ENCODE data around the gene PLOD2. TPM values are rescaled to one million over a fixed set of nuclear protein-coding genes. Genes with fewer than 3 reads are reported as not detected.
"Not testable (repeated sequence)": the region's sequence is repeated elsewhere in the genome, so short reads cannot be mapped to it uniquely, and the experiment has no call there.

The PLOD2 gene
- total RNA-seq, 1 donor from 2014 or later, result 45.6 TPM

DNA sequence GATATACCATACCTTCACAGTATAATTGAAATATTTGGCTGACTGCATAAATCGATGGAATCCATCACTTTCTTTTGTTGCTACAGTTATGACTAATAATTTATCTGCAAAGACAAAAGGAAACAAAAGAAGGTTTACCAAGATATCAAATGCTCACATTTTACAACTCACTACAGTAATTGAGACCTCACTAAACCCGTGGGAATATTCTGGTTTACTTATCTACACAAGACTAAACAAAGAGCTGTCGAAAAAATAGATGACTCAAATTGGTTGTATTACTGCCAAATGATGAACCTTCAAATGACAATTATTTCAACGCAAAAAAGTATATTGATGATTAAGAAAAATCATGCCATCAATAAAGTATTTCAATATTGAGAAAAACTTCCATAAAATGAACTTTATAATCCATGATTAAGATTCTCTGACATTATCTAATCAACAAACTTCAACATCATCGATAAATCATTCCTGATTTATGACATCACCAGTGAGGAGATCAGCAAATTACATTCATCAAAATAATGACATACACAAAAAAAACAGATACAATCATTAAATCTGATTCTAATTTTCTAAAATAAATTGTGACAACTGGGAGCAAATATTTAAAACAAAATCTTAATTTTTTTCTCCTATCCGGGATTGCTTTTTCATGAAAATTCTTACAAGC lies 36.7 kb downstream of the PLOD2 start:
- TF ChIP-seq, protein P1, sequence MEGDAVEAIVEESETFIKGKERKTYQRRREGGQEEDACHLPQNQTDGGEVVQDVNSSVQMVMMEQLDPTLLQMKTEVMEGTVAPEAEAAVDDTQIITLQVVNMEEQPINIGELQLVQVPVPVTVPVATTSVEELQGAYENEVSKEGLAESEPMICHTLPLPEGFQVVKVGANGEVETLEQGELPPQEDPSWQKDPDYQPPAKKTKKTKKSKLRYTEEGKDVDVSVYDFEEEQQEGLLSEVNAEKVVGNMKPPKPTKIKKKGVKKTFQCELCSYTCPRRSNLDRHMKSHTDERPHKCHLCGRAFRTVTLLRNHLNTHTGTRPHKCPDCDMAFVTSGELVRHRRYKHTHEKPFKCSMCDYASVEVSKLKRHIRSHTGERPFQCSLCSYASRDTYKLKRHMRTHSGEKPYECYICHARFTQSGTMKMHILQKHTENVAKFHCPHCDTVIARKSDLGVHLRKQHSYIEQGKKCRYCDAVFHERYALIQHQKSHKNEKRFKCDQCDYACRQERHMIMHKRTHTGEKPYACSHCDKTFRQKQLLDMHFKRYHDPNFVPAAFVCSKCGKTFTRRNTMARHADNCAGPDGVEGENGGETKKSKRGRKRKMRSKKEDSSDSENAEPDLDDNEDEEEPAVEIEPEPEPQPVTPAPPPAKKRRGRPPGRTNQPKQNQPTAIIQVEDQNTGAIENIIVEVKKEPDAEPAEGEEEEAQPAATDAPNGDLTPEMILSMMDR (IDR thresholded peaks at IDR 0.05; ENCODE audit: partially characterized antibody, unreplicated experiment), result no peak
- peaks cover 1% of the 10 kb centered on the region for H3K27me3 Mint-ChIP-seq (ENCODE audit: unreplicated experiment)
- DNase-seq, result no peak

DNA sequence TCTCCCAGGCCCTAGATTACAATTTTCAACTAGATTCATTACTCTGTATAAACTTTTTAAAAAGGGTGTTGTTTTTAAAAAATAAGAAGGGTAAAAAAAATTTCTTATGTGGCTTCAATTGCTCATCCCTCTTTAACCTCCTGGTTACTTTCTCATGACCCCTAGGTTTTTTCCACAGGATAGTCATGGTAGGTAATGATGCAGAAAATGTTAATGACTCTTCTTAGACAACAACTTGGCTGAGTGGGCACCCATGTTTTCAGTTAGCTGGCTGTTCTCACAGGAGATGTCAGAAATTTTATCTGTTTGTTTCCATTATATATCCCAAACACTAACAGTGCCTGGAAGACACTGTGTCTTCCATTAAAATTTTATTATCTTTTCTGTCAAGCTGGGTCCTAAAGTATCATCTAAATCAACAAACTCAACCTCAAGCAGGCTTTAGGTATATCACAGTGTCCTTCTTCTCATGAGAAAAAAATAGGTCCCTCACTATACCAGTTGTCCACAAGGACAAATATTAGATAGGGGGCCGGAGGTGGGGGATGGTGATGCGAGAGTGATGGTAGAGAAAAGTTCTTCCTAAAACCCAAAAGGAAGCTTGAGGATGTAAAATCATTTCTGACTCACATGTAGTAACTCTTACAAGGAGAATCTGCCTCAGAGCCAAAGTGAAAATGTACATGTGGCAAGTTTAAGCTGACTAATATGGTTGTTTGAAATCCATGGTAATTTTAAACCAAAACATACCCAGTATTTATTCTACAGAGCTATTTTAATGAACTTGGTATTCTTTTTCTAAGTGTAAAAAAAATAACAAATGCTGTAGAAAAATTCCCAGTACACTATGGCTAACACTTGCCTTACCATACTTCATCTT lies 43.3 kb downstream of the PLOD2 start:
- Mint-ChIP-seq H3K36me3 (ENCODE audit: unreplicated experiment) (peaks cover 28% of the 10 kb centered on the region), H3K27ac (ENCODE audit: unreplicated experiment) (no peak overlapping the region), H3K4me1 (ENCODE audit: low read depth, unreplicated experiment) (peaks cover 8% of the 10 kb centered on the region), H3K27me3 (ENCODE audit: unreplicated experiment) (no peaks in the 10 kb centered on the region), H3K4me3 (ENCODE audit: unreplicated experiment) (no peak overlapping the region), H3K9me3 (ENCODE audit: unreplicated experiment) (peaks cover 5% of the 10 kb centered on the region)
- TF ChIP-seq, protein P1 (IDR thresholded peaks at IDR 0.05; ENCODE audit: partially characterized antibody, unreplicated experiment), result no peak
- no peak for DNase-seq

More for the DNA sequence above, 36.7 kb downstream of the PLOD2 start:
- H3K9me3 Mint-ChIP-seq (ENCODE audit: unreplicated experiment), result no peaks in the 10 kb centered on the region
- peak overlapping the region; percentile 36 for H3K27ac Mint-ChIP-seq (ENCODE audit: unreplicated experiment)
- H3K36me3 Mint-ChIP-seq (ENCODE audit: unreplicated experiment), result peaks cover 5% of the 10 kb centered on the region
- peaks cover 31% of the 10 kb centered on the region for H3K4me1 Mint-ChIP-seq (ENCODE audit: low read depth, unreplicated experiment)
- H3K4me3 Mint-ChIP-seq (ENCODE audit: unreplicated experiment), result peak overlapping the region; percentile 4

DNA sequence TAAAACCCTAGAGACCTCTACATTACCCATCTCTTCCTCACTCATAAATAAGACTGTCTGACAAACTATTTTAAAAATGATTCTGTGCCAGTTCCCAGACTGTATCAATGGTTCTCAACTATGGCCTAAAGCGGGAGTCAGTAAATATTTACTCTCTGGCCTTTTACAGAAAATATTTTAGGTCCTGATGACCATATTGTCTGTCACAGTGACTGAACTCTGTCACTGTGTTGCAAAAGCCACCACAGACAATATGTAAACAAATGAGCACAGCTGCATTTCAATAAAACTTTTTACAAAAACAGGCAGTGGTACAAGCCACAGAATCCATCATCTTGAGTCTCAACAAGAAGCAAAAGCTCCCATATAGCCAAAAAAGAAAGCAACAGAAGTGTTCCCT lies 45.4 kb downstream of the PLOD2 start:
- no peak overlapping the region for H3K27ac Mint-ChIP-seq (ENCODE audit: unreplicated experiment)
- peaks cover 23% of the 10 kb centered on the region for H3K36me3 Mint-ChIP-seq (ENCODE audit: unreplicated experiment)
- H3K9me3 Mint-ChIP-seq (ENCODE audit: unreplicated experiment), result peaks cover 8% of the 10 kb centered on the region
- H3K27me3 Mint-ChIP-seq (ENCODE audit: unreplicated experiment), result no peaks in the 10 kb centered on the region
- H3K4me1 Mint-ChIP-seq (ENCODE audit: low read depth, unreplicated experiment), result peaks cover 1% of the 10 kb centered on the region
- TF ChIP-seq, protein P1 (IDR thresholded peaks at IDR 0.05; ENCODE audit: partially characterized antibody, unreplicated experiment), result no peak
- no peak overlapping the region for H3K4me3 Mint-ChIP-seq (ENCODE audit: unreplicated experiment)
- DNase-seq, result no peak

DNA sequence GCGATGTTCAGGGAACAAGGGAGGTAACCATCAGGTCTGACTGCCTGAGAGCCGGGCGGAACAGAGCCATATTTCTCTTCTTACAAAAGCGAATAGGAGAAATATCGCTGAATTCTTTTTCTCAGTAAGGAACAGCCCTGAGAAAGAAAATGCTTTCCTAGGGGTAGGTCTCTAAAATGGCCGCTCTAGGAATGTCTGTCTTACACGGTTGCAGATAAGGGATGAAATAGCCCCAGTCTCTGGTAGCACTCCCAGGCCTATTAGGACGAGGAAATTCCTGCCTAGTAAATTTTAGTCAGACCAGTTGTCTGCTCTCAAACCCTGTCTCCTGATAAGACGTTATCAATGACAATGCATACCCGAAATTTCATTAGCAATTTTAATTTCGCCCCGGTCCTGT lies 47.2 kb downstream of the PLOD2 start:
- not testable (repeated sequence) for H3K4me3 Mint-ChIP-seq (ENCODE audit: unreplicated experiment); H3K9me3 Mint-ChIP-seq (ENCODE audit: unreplicated experiment)

DNA sequence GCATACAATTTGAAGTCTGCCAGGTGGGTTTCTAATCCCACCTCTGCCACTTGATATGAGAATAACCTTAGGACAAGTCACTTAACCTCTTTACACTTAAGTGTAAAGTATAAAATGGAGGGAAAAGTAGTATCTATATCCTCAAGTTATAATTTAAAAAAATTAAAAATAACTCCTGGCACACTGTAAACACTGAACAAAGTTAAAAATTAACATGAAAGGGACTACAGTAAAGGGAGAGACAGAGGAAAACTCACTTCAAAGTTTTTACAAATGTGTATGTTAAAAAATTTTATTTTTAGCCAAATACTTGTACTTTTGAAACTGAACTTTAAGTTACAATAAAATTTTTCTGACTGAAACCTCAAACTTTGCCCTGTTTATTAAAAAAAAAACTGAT lies 49.6 kb downstream of the PLOD2 start:
- no peak for DNase-seq
- H3K27ac Mint-ChIP-seq (ENCODE audit: unreplicated experiment), result no peak overlapping the region
- H3K27me3 Mint-ChIP-seq (ENCODE audit: unreplicated experiment), result no peaks in the 10 kb centered on the region
- H3K9me3 Mint-ChIP-seq (ENCODE audit: unreplicated experiment), result peaks cover 6% of the 10 kb centered on the region
- peaks cover 19% of the 10 kb centered on the region for H3K36me3 Mint-ChIP-seq (ENCODE audit: unreplicated experiment)
- peaks cover 3% of the 10 kb centered on the region for H3K4me1 Mint-ChIP-seq (ENCODE audit: low read depth, unreplicated experiment)
- no peak overlapping the region for H3K4me3 Mint-ChIP-seq (ENCODE audit: unreplicated experiment)
- TF ChIP-seq, protein P1 (IDR thresholded peaks at IDR 0.05; ENCODE audit: partially characterized antibody, unreplicated experiment), result no peak

More for the DNA sequence above, 47.2 kb downstream of the PLOD2 start:
- not testable (repeated sequence) for H3K27me3 Mint-ChIP-seq (ENCODE audit: unreplicated experiment); H3K4me1 Mint-ChIP-seq (ENCODE audit: low read depth, unreplicated experiment); H3K27ac Mint-ChIP-seq (ENCODE audit: unreplicated experiment); DNase-seq
- peaks cover 23% of the 10 kb centered on the region for H3K36me3 Mint-ChIP-seq (ENCODE audit: unreplicated experiment)
